Ectodermal cell (in vitro differentiated cells): ENCODE data around the gene CHD9.
"Not testable (repeated sequence)": the region's sequence is repeated elsewhere in the genome, so short reads cannot be mapped to it uniquely, and the experiment has no call there.

ENCODE experiments used
- H3K27ac ChIP-seq: 2 replicates; pipeline ENCODE4 v1.7.0; 2013; ENCODE audit warnings: mild to moderate bottlenecking, low read depth, low read length; ENCODE audit not compliant: insufficient read depth, poor library complexity, severe bottlenecking
- H3K27me3 ChIP-seq: 2 replicates; pipeline ENCODE4 v1.7.0; 2013; ENCODE audit warnings: mild to moderate bottlenecking, low read length; ENCODE audit not compliant: insufficient read depth, control insufficient read depth, poor library complexity, severe bottlenecking
- H3K36me3 ChIP-seq: one replicate; pipeline ENCODE4 v1.7.0; 2013; ENCODE audit warnings: low read length; ENCODE audit not compliant: control insufficient read depth, insufficient read depth
- H3K4me1 ChIP-seq: one replicate; pipeline ENCODE4 v1.7.0; 2013; ENCODE audit warnings: low read length; ENCODE audit not compliant: control insufficient read depth, insufficient read depth
- H3K4me3 ChIP-seq: 2 replicates; pipeline ENCODE4 v1.7.0; 2013; ENCODE audit warnings: low read depth, low read length, control low read depth; ENCODE audit not compliant: insufficient read depth
- H3K9me3 ChIP-seq: 2 replicates; pipeline ENCODE4 v1.7.0; 2013; ENCODE audit warnings: mild to moderate bottlenecking, low read length, moderate library complexity; ENCODE audit not compliant: control insufficient read depth
- WGBS, 2 experiments: methylation state at CpG; one replicate each; pipeline ENCODE4 v1.1.7; 2013; ENCODE audit warnings: missing lambda C conversion rate in 2 of 2; 5-methylcytosine and 5-hydroxymethylcytosine counted together

Gene CHD9

GRCh38 chr16:53035176-53035942, 19.4 kb upstream of the CHD9 start:
- Histone ChIP-seq H3K4me1 (no peaks in the 10 kb centered on the region), H3K27ac (no peak overlapping the region), H3K27me3 (no peaks in the 10 kb centered on the region), H3K4me3 (no peak overlapping the region), H3K9me3 (no peaks in the 10 kb centered on the region), H3K36me3 (no peaks in the 10 kb centered on the region)
- WGBS, 2 experiments = 94% methylated on average over 3 of the region's 3 CpGs

- no peaks in the 10 kb centered on the region for H3K36me3 ChIP-seq
- no peak overlapping the region for H3K4me3 ChIP-seq
- 89 to 92% methylated on average over 6 of the region's 6 CpGs for WGBS, 2 experiments
- no peaks in the 10 kb centered on the region for H3K9me3 ChIP-seq
- H3K27ac ChIP-seq = no peak overlapping the region
- H3K4me1 ChIP-seq = peaks cover 5% of the 10 kb centered on the region
- H3K27me3 ChIP-seq = no peaks in the 10 kb centered on the region
Observed at GRCh38 chr16:53036066-53036465, 18.7 kb upstream of the CHD9 start.

GRCh38 chr16:53036711-53037110, 18.1 kb upstream of the CHD9 start:
- H3K4me1 ChIP-seq, H3K27me3 ChIP-seq, H3K27ac ChIP-seq, H3K9me3 ChIP-seq, H3K4me3 ChIP-seq, H3K36me3 ChIP-seq: not testable (repeated sequence)
- 88 to 89% methylated on average over 6 of the region's 6 CpGs for WGBS, 2 experiments

GRCh38 chr16:53040788-53041187, 14.0 kb upstream of the CHD9 start:
- H3K4me1 ChIP-seq = peaks cover 31% of the 10 kb centered on the region
- H3K9me3 ChIP-seq = no peaks in the 10 kb centered on the region
- no peaks in the 10 kb centered on the region for H3K27me3 ChIP-seq
- H3K36me3 ChIP-seq = no peaks in the 10 kb centered on the region
- no peak overlapping the region for H3K4me3 ChIP-seq
- WGBS, 2 experiments = 90% methylated on average over 1 of the region's 1 CpG; no CpG with 5 or more reads in 1 of the 2 experiments
- H3K27ac ChIP-seq = no peak overlapping the region

- 8% methylated on average over 4 of the region's 4 CpGs for WGBS, 2 experiments
- Histone ChIP-seq H3K9me3 (no peaks in the 10 kb centered on the region), H3K27ac (peak overlapping the region; percentile 65), H3K27me3 (no peaks in the 10 kb centered on the region), H3K4me3 (no peak overlapping the region), H3K4me1 (peaks cover 31% of the 10 kb centered on the region), H3K36me3 (no peaks in the 10 kb centered on the region)
Observed at GRCh38 chr16:53041320-53042051, 13.3 kb upstream of the CHD9 start.

- no peaks in the 10 kb centered on the region for H3K27me3 ChIP-seq
- H3K4me3 ChIP-seq = peak overlapping the region; percentile 22
- peak overlapping the region; percentile 65 for H3K27ac ChIP-seq
Observed at GRCh38 chr16:53042235-53042701, 12.5 kb upstream of the CHD9 start.

GRCh38 chr16:53043428-53043831, 11.4 kb upstream of the CHD9 start:
- Histone ChIP-seq H3K36me3 (no peaks in the 10 kb centered on the region), H3K4me3 (peak overlapping the region; percentile 22), H3K4me1 (peaks cover 31% of the 10 kb centered on the region), H3K27ac (no peak overlapping the region), H3K27me3 (no peaks in the 10 kb centered on the region), H3K9me3 (no peaks in the 10 kb centered on the region)
- 8 to 12% methylated on average over 5 of the region's 5 CpGs for WGBS, 2 experiments

More at GRCh38 chr16:53042235-53042701, 12.5 kb upstream of the CHD9 start:
- H3K9me3 ChIP-seq = no peaks in the 10 kb centered on the region
- peaks cover 31% of the 10 kb centered on the region for H3K4me1 ChIP-seq
- WGBS, 2 experiments = 22 to 31% methylated on average over 5 of the region's 5 CpGs
- H3K36me3 ChIP-seq = no peaks in the 10 kb centered on the region

GRCh38 chr16:53043986-53044601, 10.7 kb upstream of the CHD9 start:
- Histone ChIP-seq H3K9me3 (no peaks in the 10 kb centered on the region), H3K27me3 (no peaks in the 10 kb centered on the region), H3K4me3 (peak overlapping the region; percentile 22), H3K36me3 (no peaks in the 10 kb centered on the region), H3K27ac (no peak overlapping the region), H3K4me1 (peaks cover 31% of the 10 kb centered on the region)
- WGBS, 2 experiments = 4% methylated on average over 11 of the region's 11 CpGs

GRCh38 chr16:53045341-53046220, 9.2 kb upstream of the CHD9 start:
- Histone ChIP-seq H3K4me3 (no peak overlapping the region), H3K27ac (no peak overlapping the region), H3K36me3 (no peaks in the 10 kb centered on the region), H3K4me1 (peaks cover 31% of the 10 kb centered on the region), H3K9me3 (no peaks in the 10 kb centered on the region), H3K27me3 (no peaks in the 10 kb centered on the region)
- WGBS, 2 experiments = 83 to 91% methylated on average over 6 of the region's 6 CpGs
